Gastroesophageal sphincter (tissue), 3 donors: ENCODE measurements around the gene CCDC83.

Experiments
- CTCF ChIP-seq, 4 experiments: fragments of 200-600 bp in 2 of 4; fragments of 450-650 bp in 2 of 4; sonication (generic) in 1 of 4; IDR thresholded peaks; one replicate each; pipeline ENCODE4 v1.5.1; 2017 to 2019; ENCODE audit warnings: antibody characterized with exemption in 4 of 4, mild to moderate bottlenecking in 2 of 4, moderate library complexity in 2 of 4
- POLR2A ChIP-seq, 2 donors: fragments of 450-650 bp; IDR thresholded peaks; one replicate each; pipeline ENCODE4 v1.6.1; 2017; ENCODE audit warnings: antibody characterized with exemption in 2 of 2, mild to moderate bottlenecking in 2 of 2, moderate library complexity in 1 of 2

GRCh38 chr11:85874265-85874664, 19.1 kb downstream of the CCDC83 start:
- TF ChIP-seq CTCF (IDR thresholded peaks at IDR 0.05) (no peak), POLR2A (IDR thresholded peaks at IDR 0.05) (no peak)
